Gastrocnemius medialis (tissue), 4 donors: Measurements from ENCODE around the gene LIN28B.

Experiments
- POLR2A ChIP-seq, 2 donors: fragments of 450-650 bp; IDR thresholded peaks; one replicate each; pipeline ENCODE4 v1.6.1; 2017; ENCODE audit warnings: antibody characterized with exemption in 2 of 2, mild to moderate bottlenecking in 2 of 2, moderate library complexity in 2 of 2
- TF ChIP-seq, protein P1 (sequence below), 5 experiments: fragments of 450-650 bp in 3 of 5; fragments of 200-600 bp in 2 of 5; sonication (generic) in 2 of 5; IDR thresholded peaks in 4 of 5; conservative IDR thresholded peaks in 1 of 5; 1 replicate in 4 of 5; 2 replicates in 1 of 5; pipeline ENCODE4 v1.5.1; 2016 to 2019; ENCODE audit warnings: antibody characterized with exemption in 5 of 5, mild to moderate bottlenecking in 3 of 5, moderate library complexity in 3 of 5

DNA sequence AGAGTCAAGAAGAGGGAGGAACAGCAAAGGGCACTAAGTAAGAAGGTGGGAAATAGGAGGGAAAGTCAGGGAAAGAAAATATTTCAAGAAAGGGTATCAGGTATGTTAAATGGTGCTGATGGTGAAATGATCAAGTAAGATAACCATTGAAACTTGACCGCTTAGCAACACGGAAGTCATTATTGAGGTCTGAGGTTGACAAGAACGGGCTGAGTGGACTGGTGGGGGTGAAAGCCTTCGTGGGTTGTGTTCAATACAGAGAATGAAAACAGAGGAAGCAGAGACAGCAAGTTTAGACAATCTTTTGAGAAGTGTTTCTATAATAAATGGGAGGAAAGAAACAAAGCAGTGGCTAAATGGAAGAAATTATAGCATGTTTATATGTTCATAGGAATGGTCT, 72.0 kb downstream of the LIN28B start:
- TF ChIP-seq, protein P1, sequence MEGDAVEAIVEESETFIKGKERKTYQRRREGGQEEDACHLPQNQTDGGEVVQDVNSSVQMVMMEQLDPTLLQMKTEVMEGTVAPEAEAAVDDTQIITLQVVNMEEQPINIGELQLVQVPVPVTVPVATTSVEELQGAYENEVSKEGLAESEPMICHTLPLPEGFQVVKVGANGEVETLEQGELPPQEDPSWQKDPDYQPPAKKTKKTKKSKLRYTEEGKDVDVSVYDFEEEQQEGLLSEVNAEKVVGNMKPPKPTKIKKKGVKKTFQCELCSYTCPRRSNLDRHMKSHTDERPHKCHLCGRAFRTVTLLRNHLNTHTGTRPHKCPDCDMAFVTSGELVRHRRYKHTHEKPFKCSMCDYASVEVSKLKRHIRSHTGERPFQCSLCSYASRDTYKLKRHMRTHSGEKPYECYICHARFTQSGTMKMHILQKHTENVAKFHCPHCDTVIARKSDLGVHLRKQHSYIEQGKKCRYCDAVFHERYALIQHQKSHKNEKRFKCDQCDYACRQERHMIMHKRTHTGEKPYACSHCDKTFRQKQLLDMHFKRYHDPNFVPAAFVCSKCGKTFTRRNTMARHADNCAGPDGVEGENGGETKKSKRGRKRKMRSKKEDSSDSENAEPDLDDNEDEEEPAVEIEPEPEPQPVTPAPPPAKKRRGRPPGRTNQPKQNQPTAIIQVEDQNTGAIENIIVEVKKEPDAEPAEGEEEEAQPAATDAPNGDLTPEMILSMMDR (IDR thresholded peaks at IDR 0.05 in 4 of 5, conservative IDR thresholded peaks at IDR 0.05 in 1 of 5), result no peak
- TF ChIP-seq POLR2A (IDR thresholded peaks at IDR 0.05), result no peak
